H9 (cell line): Measurements from ENCODE around the gene MGA. TPM values are rescaled to one million over a fixed set of nuclear protein-coding genes. Genes with fewer than 3 reads are reported as not detected.

Experiments
- DNase-seq: peaks from one replicate; pipeline ENCODE4 v3.0.0-alpha.2; 2017
- H2AFZ ChIP-seq: one replicate; pipeline ENCODE4 v1.6.1; 2013; ENCODE audit warnings: mild to moderate bottlenecking, low read length, control low read depth, moderate library complexity
- H2AK5ac ChIP-seq: 2 replicates; pipeline ENCODE4 v1.6.1; 2013; ENCODE audit warnings: low read length, control low read depth, mixed read lengths; ENCODE audit not compliant: insufficient read length
- H2BK120ac ChIP-seq: one replicate; pipeline ENCODE4 v1.6.1; 2013; ENCODE audit warnings: low read depth, mild to moderate bottlenecking, low read length, control low read depth, inconsistent platforms; ENCODE audit not compliant: poor library complexity, severe bottlenecking
- H2BK12ac ChIP-seq: 2 replicates; pipeline ENCODE4 v1.6.1; 2013; ENCODE audit warnings: low read length, control low read depth, mixed read lengths, low read depth; ENCODE audit not compliant: insufficient read length
- H2BK15ac ChIP-seq: 2 replicates; pipeline ENCODE4 v1.6.1; 2013; ENCODE audit warnings: low read depth, low read length, control low read depth
- H2BK20ac ChIP-seq: one replicate; pipeline ENCODE4 v1.6.1; 2013; ENCODE audit warnings: low read depth, mild to moderate bottlenecking, low read length, control low read depth, inconsistent platforms; ENCODE audit not compliant: poor library complexity, severe bottlenecking
- H2BK5ac ChIP-seq: 2 replicates; pipeline ENCODE4 v1.6.1; 2013; ENCODE audit warnings: low read length, control low read depth, mixed read lengths; ENCODE audit not compliant: insufficient read length
- H3K14ac ChIP-seq: 2 replicates; pipeline ENCODE4 v1.6.1; 2013; ENCODE audit warnings: low read length, control low read depth; ENCODE audit not compliant: insufficient read depth
- H3K18ac ChIP-seq: 2 replicates; pipeline ENCODE4 v1.6.1; 2013; ENCODE audit warnings: low read depth, mild to moderate bottlenecking, mixed read lengths, low read length, control low read depth; ENCODE audit not compliant: insufficient read length
- H3K23ac ChIP-seq: 2 replicates; pipeline ENCODE4 v1.6.1; 2013; ENCODE audit warnings: low read length, control low read depth, mixed read lengths, low read depth; ENCODE audit not compliant: insufficient read length
- H3K23me2 ChIP-seq: 2 replicates; pipeline ENCODE4 v1.6.1; 2013; ENCODE audit warnings: low read depth, mild to moderate bottlenecking, mixed read lengths, low read length, control low read depth; ENCODE audit not compliant: insufficient read length, poor library complexity, severe bottlenecking
- H3K27ac ChIP-seq: 2 replicates; pipeline ENCODE4 v1.5.1; 2013; ENCODE audit warnings: low read length, control low read depth, mixed read lengths, low read depth; ENCODE audit not compliant: insufficient read length
- H3K27me3 ChIP-seq: 2 replicates; pipeline ENCODE4 v1.6.1; 2013; ENCODE audit warnings: low read length, control low read depth, inconsistent platforms; ENCODE audit not compliant: insufficient read depth
- H3K4ac ChIP-seq: 2 replicates; pipeline ENCODE4 v1.6.1; 2013; ENCODE audit warnings: low read depth, mild to moderate bottlenecking, control low read depth, inconsistent platforms, low read length, moderate library complexity
- H3K4me1 ChIP-seq: 2 replicates; pipeline ENCODE4 v1.6.1; 2013; ENCODE audit warnings: low read length, control low read depth, inconsistent platforms; ENCODE audit not compliant: insufficient read depth
- H3K4me2 ChIP-seq: 2 replicates; pipeline ENCODE4 v1.6.1; 2013; ENCODE audit warnings: low read length, control low read depth, mixed read lengths; ENCODE audit not compliant: insufficient read length, insufficient read depth
- H3K56ac ChIP-seq: 2 replicates; pipeline ENCODE4 v1.6.1; 2013; ENCODE audit warnings: low read depth, mild to moderate bottlenecking, mixed read lengths, low read length, control low read depth; ENCODE audit not compliant: insufficient read length
- H3K79me1 ChIP-seq: 2 replicates; pipeline ENCODE4 v1.6.1; 2013; ENCODE audit warnings: low read depth, mild to moderate bottlenecking, moderate library complexity, low read length, control low read depth, inconsistent platforms; ENCODE audit not compliant: insufficient read depth, poor library complexity, severe bottlenecking
- H3K79me2 ChIP-seq: 2 replicates; pipeline ENCODE4 v1.6.1; 2013; ENCODE audit warnings: low read length, control low read depth, inconsistent platforms; ENCODE audit not compliant: insufficient read depth
- H3K9ac ChIP-seq: 2 replicates; pipeline ENCODE4 v1.6.1; 2013; ENCODE audit warnings: low read length, control low read depth, mixed read lengths; ENCODE audit not compliant: insufficient read length; ENCODE audit errors: extremely low read depth
- H3K9me3 ChIP-seq: one replicate; pipeline ENCODE4 v1.6.1; 2013; ENCODE audit warnings: low read depth, low read length, inconsistent platforms; ENCODE audit not compliant: control insufficient read depth
- H3T11ph ChIP-seq: one replicate; pipeline ENCODE4 v1.6.1; 2013; ENCODE audit warnings: mild to moderate bottlenecking, low read length, control low read depth, inconsistent platforms
- H4K20me1 ChIP-seq: one replicate; pipeline ENCODE4 v1.6.1; 2013; ENCODE audit not compliant: control insufficient read depth, insufficient read length, insufficient read depth
- H4K5ac ChIP-seq: 2 replicates; pipeline ENCODE4 v1.6.1; 2013; ENCODE audit warnings: low read depth, mild to moderate bottlenecking, mixed read lengths, low read length, control low read depth; ENCODE audit not compliant: insufficient read length
- H4K8ac ChIP-seq: replicated peaks from 2 replicates; pipeline ENCODE4 v1.6.1; 2013; ENCODE audit warnings: low read length, control low read depth, mixed read lengths, low read depth; ENCODE audit not compliant: insufficient read length
- H4K91ac ChIP-seq: 2 replicates; pipeline ENCODE4 v1.6.1; 2013; ENCODE audit warnings: low read depth, mild to moderate bottlenecking, moderate library complexity, mixed read lengths, low read length, control low read depth; ENCODE audit not compliant: insufficient read length
- H3K27ac Mint-ChIP-seq, 3 experiments: 2 replicates in 2 of 3; 3 replicates in 1 of 3; pipeline ENCODE4 v1.8.0; 2020 to 2021; ENCODE audit warnings: mixed read lengths in 3 of 3, mild to moderate bottlenecking in 1 of 3, moderate library complexity in 1 of 3
- H3K27me3 Mint-ChIP-seq: 2 replicates; pipeline ENCODE4 v1.8.0; 2021; ENCODE audit warnings: low read depth, mild to moderate bottlenecking, moderate library complexity, mixed read lengths
- H3K36me3 Mint-ChIP-seq, 3 experiments: 2 replicates in 2 of 3; 3 replicates in 1 of 3; pipeline ENCODE4 v1.8.0; 2020 to 2021; ENCODE audit warnings: low read depth in 3 of 3, mixed read lengths in 3 of 3; ENCODE audit not compliant: insufficient read depth in 1 of 3
- H3K4me1 Mint-ChIP-seq, 2 experiments: 2 replicates each; pipeline ENCODE4 v1.8.0; 2020; ENCODE audit warnings: mixed read lengths in 2 of 2
- H3K4me3 Mint-ChIP-seq, 2 experiments: 2 replicates in 1 of 2; 3 replicates in 1 of 2; pipeline ENCODE4 v1.8.0; 2020 to 2021; ENCODE audit warnings: mild to moderate bottlenecking in 2 of 2, mixed read lengths in 2 of 2, moderate library complexity in 1 of 2
- H3K9me3 Mint-ChIP-seq, 2 experiments: 2 replicates in 1 of 2; 3 replicates in 1 of 2; pipeline ENCODE4 v1.8.0; 2020; ENCODE audit warnings: mild to moderate bottlenecking in 2 of 2, mixed read lengths in 2 of 2, moderate library complexity in 1 of 2
- CTCF ChIP-seq: fragments of 200-600 bp; sonication (generic); conservative IDR thresholded peaks from 3 replicates; pipeline ENCODE4 v1.8.0; 2021; ENCODE audit warnings: antibody characterized with exemption, mild to moderate bottlenecking
- WGBS: extraction: QIAGEN DNeasy Blood & Tissue Kit; methylation state at CpG from one replicate; pipeline ENCODE4 v1.1.7; 2013; ENCODE audit warnings: missing lambda C conversion rate, low lambda C conversion rate, mixed read lengths; ENCODE audit not compliant: insufficient read length; ENCODE audit errors: extremely low coverage; 5-methylcytosine and 5-hydroxymethylcytosine counted together
- total RNA-seq: library from RNA; stranded (reverse); gene quantifications from 2 replicates; pipeline ENCODE4 v1.2.1, GENCODE V29; 2021

The MGA gene
- total RNA-seq, 1 experiment from 2014 or later: 62.7 TPM

- H3K23me2 ChIP-seq: no peaks in the 10 kb centered on the region
- no peak overlapping the region for H3K23ac ChIP-seq
- Mint-ChIP-seq H3K4me1 (peaks cover 0 to 6% of the 10 kb centered on the region in 2 experiments), H3K9me3 (peaks cover 16 to 19% of the 10 kb centered on the region in 2 experiments), H3K27me3 (peaks cover 18% of the 10 kb centered on the region), H3K27ac (no peak overlapping the region), H3K4me3 (no peak overlapping the region), H3K36me3 (peaks cover 4 to 14% (median 12%) of the 10 kb centered on the region in 3 experiments; a peak in 5 of 7 replicates)
- H3K4me1 ChIP-seq: no peaks in the 10 kb centered on the region
- H4K91ac ChIP-seq: no peak overlapping the region
- TF ChIP-seq CTCF: no peak
- no peak overlapping the region for H3K9ac ChIP-seq
- no peak overlapping the region for H3K18ac ChIP-seq
- WGBS: no CpG with 5 or more reads among the region's 3 CpGs
- H2AK5ac ChIP-seq: no peak overlapping the region
- H2BK5ac ChIP-seq: no peak overlapping the region
- no peak overlapping the region for H2BK120ac ChIP-seq
- no peak overlapping the region for H2AFZ ChIP-seq
- H3K27me3 ChIP-seq: no peaks in the 10 kb centered on the region
- no peak overlapping the region for H2BK15ac ChIP-seq
- no peak overlapping the region for H3K4me2 ChIP-seq
- no peak overlapping the region for H4K5ac ChIP-seq
- no peaks in the 10 kb centered on the region for H4K20me1 ChIP-seq
- no peak overlapping the region for H4K8ac ChIP-seq
- no peak overlapping the region for H3K27ac ChIP-seq
- no peak overlapping the region for H2BK12ac ChIP-seq
- H3K79me2 ChIP-seq: no peaks in the 10 kb centered on the region
- no peaks in the 10 kb centered on the region for H3K79me1 ChIP-seq
- no peak overlapping the region for H3T11ph ChIP-seq
- H3K4ac ChIP-seq: no peak overlapping the region
- H2BK20ac ChIP-seq: no peak overlapping the region
- no peaks in the 10 kb centered on the region for H3K9me3 ChIP-seq
- no peak overlapping the region for H3K56ac ChIP-seq
- no peak for DNase-seq
- no peak overlapping the region for H3K14ac ChIP-seq
Observed at GRCh38 chr15:41653760-41654159, 6.4 kb upstream of the MGA start.
